Esophagus squamous epithelium (tissue), 4 donors: ENCODE results near the gene DNM3.

Experiments used
- POLR2A ChIP-seq, 4 donors: fragments of 450-650 bp; IDR thresholded peaks; one replicate each; pipeline ENCODE4 v1.6.1; 2017; ENCODE audit warnings: antibody characterized with exemption in 4 of 4, mild to moderate bottlenecking in 4 of 4, moderate library complexity in 3 of 4
- TF ChIP-seq, protein P1 (sequence below), 6 experiments: fragments of 450-650 bp in 4 of 6; fragments of 200-600 bp in 2 of 6; sonication (generic) in 2 of 6; IDR thresholded peaks; one replicate each; pipeline ENCODE4 v1.5.1; 2016 to 2019; ENCODE audit warnings: antibody characterized with exemption in 6 of 6, mild to moderate bottlenecking in 4 of 6, moderate library complexity in 4 of 6

DNA sequence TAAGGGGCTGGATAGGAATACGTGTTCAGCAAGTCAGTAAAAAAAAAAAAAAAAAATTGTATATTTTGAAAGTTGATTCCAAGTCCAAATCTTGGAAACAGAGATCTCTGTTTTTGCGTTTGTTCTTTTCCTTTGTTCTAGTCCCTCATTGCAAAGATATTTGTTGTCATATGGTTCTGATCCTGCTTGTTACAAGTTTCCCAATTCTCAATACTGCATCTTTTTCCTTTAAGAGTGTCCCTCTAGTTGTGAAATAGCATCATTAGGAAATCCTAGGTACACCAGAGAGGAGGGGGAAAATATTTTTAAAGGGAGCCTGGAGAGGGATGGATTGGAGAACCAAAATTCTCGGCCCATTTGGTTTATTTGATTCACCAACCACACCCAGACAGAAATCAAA is 426.9 kb downstream of the DNM3 start:
- no peak for TF ChIP-seq POLR2A (IDR thresholded peaks at IDR 0.05)
- TF ChIP-seq, protein P1, sequence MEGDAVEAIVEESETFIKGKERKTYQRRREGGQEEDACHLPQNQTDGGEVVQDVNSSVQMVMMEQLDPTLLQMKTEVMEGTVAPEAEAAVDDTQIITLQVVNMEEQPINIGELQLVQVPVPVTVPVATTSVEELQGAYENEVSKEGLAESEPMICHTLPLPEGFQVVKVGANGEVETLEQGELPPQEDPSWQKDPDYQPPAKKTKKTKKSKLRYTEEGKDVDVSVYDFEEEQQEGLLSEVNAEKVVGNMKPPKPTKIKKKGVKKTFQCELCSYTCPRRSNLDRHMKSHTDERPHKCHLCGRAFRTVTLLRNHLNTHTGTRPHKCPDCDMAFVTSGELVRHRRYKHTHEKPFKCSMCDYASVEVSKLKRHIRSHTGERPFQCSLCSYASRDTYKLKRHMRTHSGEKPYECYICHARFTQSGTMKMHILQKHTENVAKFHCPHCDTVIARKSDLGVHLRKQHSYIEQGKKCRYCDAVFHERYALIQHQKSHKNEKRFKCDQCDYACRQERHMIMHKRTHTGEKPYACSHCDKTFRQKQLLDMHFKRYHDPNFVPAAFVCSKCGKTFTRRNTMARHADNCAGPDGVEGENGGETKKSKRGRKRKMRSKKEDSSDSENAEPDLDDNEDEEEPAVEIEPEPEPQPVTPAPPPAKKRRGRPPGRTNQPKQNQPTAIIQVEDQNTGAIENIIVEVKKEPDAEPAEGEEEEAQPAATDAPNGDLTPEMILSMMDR (IDR thresholded peaks at IDR 0.05): no peak
